ENCODE measurements around the gene ELK4.

Gene ELK4

DNA sequence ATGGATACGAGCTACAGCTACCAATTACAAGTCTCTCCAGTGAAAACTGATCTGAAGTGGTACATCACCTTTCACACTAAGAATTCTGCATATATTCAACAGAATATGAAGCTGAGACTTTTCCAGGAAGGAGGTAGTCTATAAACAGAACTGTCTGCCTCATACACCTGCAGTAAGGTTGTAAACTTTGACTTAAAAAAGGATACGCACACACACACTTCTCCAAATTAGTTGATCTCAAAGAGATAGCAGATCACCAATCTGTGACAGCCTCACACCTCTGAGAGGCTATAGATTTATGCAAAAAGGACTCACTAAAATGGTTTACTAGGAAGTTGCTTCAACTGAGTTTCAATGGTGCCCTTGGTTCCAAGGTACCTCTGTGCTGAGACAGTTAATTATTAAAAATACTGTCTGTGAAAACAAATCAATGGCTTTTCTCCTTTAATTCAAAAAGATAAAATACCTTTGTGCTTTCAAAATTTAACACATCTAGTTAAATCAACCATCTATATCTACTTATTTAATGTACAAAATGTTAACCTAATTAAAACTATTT lies 17.9 kb downstream of the ELK4 start:
- TF ChIP-seq, protein P1, sequence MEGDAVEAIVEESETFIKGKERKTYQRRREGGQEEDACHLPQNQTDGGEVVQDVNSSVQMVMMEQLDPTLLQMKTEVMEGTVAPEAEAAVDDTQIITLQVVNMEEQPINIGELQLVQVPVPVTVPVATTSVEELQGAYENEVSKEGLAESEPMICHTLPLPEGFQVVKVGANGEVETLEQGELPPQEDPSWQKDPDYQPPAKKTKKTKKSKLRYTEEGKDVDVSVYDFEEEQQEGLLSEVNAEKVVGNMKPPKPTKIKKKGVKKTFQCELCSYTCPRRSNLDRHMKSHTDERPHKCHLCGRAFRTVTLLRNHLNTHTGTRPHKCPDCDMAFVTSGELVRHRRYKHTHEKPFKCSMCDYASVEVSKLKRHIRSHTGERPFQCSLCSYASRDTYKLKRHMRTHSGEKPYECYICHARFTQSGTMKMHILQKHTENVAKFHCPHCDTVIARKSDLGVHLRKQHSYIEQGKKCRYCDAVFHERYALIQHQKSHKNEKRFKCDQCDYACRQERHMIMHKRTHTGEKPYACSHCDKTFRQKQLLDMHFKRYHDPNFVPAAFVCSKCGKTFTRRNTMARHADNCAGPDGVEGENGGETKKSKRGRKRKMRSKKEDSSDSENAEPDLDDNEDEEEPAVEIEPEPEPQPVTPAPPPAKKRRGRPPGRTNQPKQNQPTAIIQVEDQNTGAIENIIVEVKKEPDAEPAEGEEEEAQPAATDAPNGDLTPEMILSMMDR (IDR thresholded peaks at IDR 0.05) = no peak
- no peaks in the 10 kb centered on the region for H3K79me2 ChIP-seq
- H2AFZ ChIP-seq = no peak overlapping the region
- no peak overlapping the region for H3K27ac ChIP-seq
- H3K27me3 ChIP-seq (ENCODE audit: control insufficient read depth, insufficient read depth, low read length) = no peaks in the 10 kb centered on the region
- H3K4me2 ChIP-seq (ENCODE audit: low read length) = no peak overlapping the region
- H3K4me3 ChIP-seq (ENCODE audit: low read depth, low read length) = no peak overlapping the region
- H3K9me3 ChIP-seq (ENCODE audit: control insufficient read depth, low read length) = no peaks in the 10 kb centered on the region
- no peak overlapping the region for H3K9ac ChIP-seq
- no peaks in the 10 kb centered on the region for H3K36me3 ChIP-seq (ENCODE audit: control insufficient read depth, insufficient read depth, low read length)
- H3K4me1 ChIP-seq = no peaks in the 10 kb centered on the region

DNA sequence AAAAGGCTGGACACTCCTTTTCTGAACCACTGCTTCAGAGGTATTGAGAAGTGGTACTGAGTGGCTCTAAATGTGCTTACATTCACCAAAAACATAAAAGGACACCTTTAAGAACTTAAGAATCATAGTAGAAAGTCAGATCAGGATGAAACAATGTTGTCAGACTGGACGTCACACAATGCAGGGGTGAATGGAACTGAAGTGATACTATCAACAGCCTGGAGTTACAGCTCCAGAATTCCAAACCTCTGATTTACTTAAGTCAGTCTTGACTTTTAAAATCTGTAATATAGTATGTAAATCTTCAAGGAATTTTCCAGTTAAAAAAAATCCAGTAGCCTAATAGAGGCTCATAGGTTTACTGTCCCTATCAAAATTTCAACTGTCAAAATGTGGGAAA lies 19.3 kb downstream of the ELK4 start:
- Histone ChIP-seq H3K4me1 (no peaks in the 10 kb centered on the region), H3K4me2 (ENCODE audit: low read length) (no peak overlapping the region), H2AFZ (no peak overlapping the region), H3K9me3 (ENCODE audit: control insufficient read depth, low read length) (no peaks in the 10 kb centered on the region), H3K27ac (no peak overlapping the region), H3K9ac (no peak overlapping the region), H3K36me3 (ENCODE audit: control insufficient read depth, insufficient read depth, low read length) (no peaks in the 10 kb centered on the region), H3K79me2 (no peaks in the 10 kb centered on the region), H3K4me3 (ENCODE audit: low read depth, low read length) (no peak overlapping the region), H3K27me3 (ENCODE audit: control insufficient read depth, insufficient read depth, low read length) (no peaks in the 10 kb centered on the region)
- TF ChIP-seq, protein P1 (IDR thresholded peaks at IDR 0.05) = no peak

DNA sequence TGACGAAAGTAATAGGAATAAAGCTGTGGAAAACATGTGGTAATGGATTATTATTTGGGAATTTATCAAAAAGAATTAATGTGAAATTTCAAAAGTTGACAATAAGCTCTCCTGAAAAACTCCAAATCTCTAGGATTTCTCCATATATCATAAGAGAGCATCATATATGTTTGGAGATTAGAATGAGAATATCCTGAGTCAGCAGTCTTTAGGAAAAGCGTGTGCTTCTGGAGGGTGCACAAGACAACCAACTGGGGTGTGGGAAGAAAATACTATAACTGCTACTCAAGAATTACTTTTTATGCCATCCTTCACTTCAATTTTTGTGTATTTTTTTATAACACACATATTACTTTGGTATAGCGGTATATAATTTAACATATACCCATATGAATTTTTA lies 19.7 kb downstream of the ELK4 start:
- Histone ChIP-seq H3K36me3 (ENCODE audit: control insufficient read depth, insufficient read depth, low read length) (no peaks in the 10 kb centered on the region), H3K27ac (no peak overlapping the region)
- TF ChIP-seq, protein P1 (IDR thresholded peaks at IDR 0.05) = no peak

DNA sequence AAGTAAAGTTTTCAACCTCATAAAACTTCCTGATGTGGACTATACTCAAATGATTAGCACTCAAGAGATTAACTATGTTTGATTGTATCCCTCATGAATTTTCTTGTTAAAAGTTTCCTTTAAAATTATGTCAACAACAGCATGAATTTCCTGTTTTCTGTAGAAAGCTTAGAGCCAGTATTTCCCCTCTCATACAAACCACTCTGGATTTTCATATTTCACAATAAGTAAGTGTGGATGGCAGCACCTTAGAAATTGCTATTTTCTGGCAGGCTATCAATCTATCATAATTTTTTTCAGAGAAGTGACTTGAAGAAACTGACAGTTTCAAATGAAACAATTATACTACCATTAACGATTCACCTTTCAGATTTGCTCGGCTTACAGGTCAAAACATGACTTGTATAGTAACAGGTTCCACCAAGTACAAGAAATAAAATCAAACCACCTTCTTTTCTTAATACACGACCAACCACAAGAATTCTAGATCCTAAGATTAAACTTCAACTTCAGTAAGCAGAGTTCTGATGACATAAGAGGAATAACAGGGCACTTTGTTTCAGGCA lies 20.8 kb downstream of the ELK4 start:
- Histone ChIP-seq H2AFZ (no peak overlapping the region), H3K9ac (no peak overlapping the region), H3K79me2 (peaks cover 4% of the 10 kb centered on the region), H3K4me2 (ENCODE audit: low read length) (no peak overlapping the region), H3K4me3 (ENCODE audit: low read depth, low read length) (no peak overlapping the region), H3K36me3 (ENCODE audit: control insufficient read depth, insufficient read depth, low read length) (no peaks in the 10 kb centered on the region), H3K9me3 (ENCODE audit: control insufficient read depth, low read length) (no peaks in the 10 kb centered on the region), H3K27me3 (ENCODE audit: control insufficient read depth, insufficient read depth, low read length) (no peaks in the 10 kb centered on the region), H3K27ac (no peak overlapping the region), H3K4me1 (no peaks in the 10 kb centered on the region)
- TF ChIP-seq, protein P1 (IDR thresholded peaks at IDR 0.05) = no peak

More for the DNA sequence above, 19.7 kb downstream of the ELK4 start:
- no peak overlapping the region for H3K4me2 ChIP-seq (ENCODE audit: low read length)
- no peaks in the 10 kb centered on the region for H3K79me2 ChIP-seq
- no peaks in the 10 kb centered on the region for H3K27me3 ChIP-seq (ENCODE audit: control insufficient read depth, insufficient read depth, low read length)
- H3K9me3 ChIP-seq (ENCODE audit: control insufficient read depth, low read length) = no peaks in the 10 kb centered on the region
- H3K4me3 ChIP-seq (ENCODE audit: low read depth, low read length) = no peak overlapping the region
- H3K9ac ChIP-seq = no peak overlapping the region
- no peak overlapping the region for H2AFZ ChIP-seq
- H3K4me1 ChIP-seq = no peaks in the 10 kb centered on the region

DNA sequence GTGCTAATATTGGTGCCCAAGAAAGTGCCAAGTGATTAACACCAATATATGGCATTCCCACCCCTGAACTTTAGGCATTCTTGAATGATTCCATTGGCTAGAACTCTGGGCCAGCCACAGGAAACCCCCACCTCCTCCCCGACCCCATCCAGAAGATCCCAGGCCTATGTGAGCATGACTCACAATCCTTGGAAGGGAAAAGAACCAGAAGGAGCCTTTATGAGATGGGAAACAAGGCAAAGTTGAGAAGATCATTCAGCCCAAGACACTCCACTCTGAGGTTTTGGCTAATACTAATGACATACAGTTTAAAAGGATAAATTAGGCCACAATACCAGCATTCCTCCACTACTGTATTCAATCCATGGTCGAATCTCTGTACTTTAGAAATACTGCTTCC lies 21.8 kb downstream of the ELK4 start:
- Histone ChIP-seq H3K9me3 (ENCODE audit: control insufficient read depth, low read length) (no peaks in the 10 kb centered on the region), H3K27ac (no peak overlapping the region), H3K4me1 (no peaks in the 10 kb centered on the region), H2AFZ (no peak overlapping the region), H3K4me2 (ENCODE audit: low read length) (no peak overlapping the region), H3K9ac (no peak overlapping the region), H3K27me3 (ENCODE audit: control insufficient read depth, insufficient read depth, low read length) (no peaks in the 10 kb centered on the region), H3K4me3 (ENCODE audit: low read depth, low read length) (no peak overlapping the region), H3K36me3 (ENCODE audit: control insufficient read depth, insufficient read depth, low read length) (no peaks in the 10 kb centered on the region), H3K79me2 (peaks cover 4% of the 10 kb centered on the region)
- TF ChIP-seq, protein P1 (IDR thresholded peaks at IDR 0.05) = no peak
